SU-DHL-6 (cell line): ENCODE results near the gene CFAP70.

Experiments
- CTCF ChIP-seq: fragments of 200-600 bp; sonication (generic); IDR thresholded peaks from one replicate; pipeline ENCODE4 v1.5.1; 2017; ENCODE audit warnings: antibody characterized with exemption, mild to moderate bottlenecking, low read length, moderate library complexity; ENCODE audit not compliant: insufficient read depth, poor library complexity, severe bottlenecking
- EZH2phosphoT487 ChIP-seq: fragments of 200-600 bp; sonication (generic), shearing (Covaris generic); conservative IDR thresholded peaks from 2 replicates; pipeline ENCODE4 v1.6.1; 2018; ENCODE audit warnings: mild to moderate bottlenecking, antibody characterized with exemption, low read length, moderate library complexity, mixed read lengths

- no peak for TF ChIP-seq CTCF
- TF ChIP-seq EZH2phosphoT487, result no peak
These were observed 147.4 kb downstream of the CFAP70 start for GRCh38 chr10:73211106-73211811.
